Measurements from ENCODE around the gene RIC8A. TPM values are rescaled to one million over a fixed set of nuclear protein-coding genes. Genes with fewer than 3 reads are reported as not detected.

RIC8A gene
- polyA plus RNA-seq, 1 of the 3 experiments (the other 2 are of a cell fraction), result 115 TPM

DNA sequence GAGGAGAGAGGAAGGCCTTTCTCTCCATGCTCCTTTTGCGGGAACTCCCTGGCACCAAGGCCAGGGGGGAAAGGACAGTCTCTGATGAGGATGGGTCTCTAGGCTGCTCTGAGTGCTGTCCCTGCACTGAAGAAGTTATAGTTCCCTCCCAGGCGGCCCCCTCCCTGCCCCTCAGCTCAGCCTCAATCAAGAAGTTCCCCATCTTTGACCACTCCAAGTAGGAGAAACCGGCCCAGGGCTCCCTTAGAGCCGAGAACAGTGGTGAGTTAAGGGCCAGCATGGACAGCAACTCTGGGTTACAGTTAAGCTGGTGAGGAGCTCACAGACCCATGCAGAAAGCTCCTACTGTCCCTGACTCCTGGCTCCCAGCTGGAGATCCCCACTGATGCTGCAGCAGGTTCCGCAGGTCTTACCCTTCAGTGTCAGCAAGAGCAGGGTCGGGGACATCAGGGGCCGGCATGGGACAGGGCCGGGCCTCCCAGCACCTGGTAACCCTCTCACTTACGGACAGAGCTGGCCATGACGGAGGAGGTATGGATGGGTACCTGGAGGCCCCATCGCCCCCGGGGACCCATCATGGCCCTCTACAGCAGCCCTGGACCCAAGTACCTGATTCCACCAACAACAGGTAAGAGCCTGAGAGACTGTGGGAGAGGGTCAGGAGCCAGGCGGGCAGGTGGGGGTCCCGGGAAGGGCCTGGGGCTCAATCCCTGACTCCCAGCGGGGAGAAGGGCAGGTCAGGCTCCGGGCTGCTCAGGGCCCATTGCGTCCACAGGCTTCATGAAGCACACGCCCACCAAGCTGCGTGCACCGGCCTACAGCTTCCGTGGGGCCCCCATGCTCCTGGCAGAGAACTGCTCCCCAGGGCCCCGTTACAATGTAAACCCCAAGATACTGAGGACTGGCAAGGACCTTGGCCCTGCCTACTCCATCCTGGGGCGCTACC is 10.4 kb upstream of the RIC8A start:
- H3K79me2 ChIP-seq (ENCODE audit: insufficient read depth), result no peaks in the 10 kb centered on the region
- no peaks in the 10 kb centered on the region for H3F3A ChIP-seq (replicated peaks; ENCODE audit: insufficient read depth)
- peaks cover 2 to 8% of the 10 kb centered on the region in 2 experiments for H3K36me3 ChIP-seq (replicated peaks in 1 of 2; ENCODE audit: control insufficient read depth in 1 of 2, insufficient read depth in 2 of 2, low read length in 1 of 2)
- POLR2A ChIA-PET, result no interaction called here
- H3K9ac ChIP-seq, result no peak overlapping the region
- no peak overlapping the region for H3K4me3 ChIP-seq (ENCODE audit: low read depth in 2 of 2, low read length in 1 of 2)
- no peak for DNase-seq
- H3K27ac ChIP-seq (ENCODE audit: low read depth in 2 of 2, low read length in 1 of 2), result no peak overlapping the region
- 66% methylated on average over 8 of the region's 23 CpGs for WGBS (ENCODE audit: low lambda C conversion rate)
- no peaks in the 10 kb centered on the region for H3K27me3 ChIP-seq (ENCODE audit: insufficient read depth)
- TF ChIP-seq NFIC (IDR thresholded peaks at IDR 0.05; ENCODE audit: borderline replicate concordance), result no peak
- TF ChIP-seq, protein P1, sequence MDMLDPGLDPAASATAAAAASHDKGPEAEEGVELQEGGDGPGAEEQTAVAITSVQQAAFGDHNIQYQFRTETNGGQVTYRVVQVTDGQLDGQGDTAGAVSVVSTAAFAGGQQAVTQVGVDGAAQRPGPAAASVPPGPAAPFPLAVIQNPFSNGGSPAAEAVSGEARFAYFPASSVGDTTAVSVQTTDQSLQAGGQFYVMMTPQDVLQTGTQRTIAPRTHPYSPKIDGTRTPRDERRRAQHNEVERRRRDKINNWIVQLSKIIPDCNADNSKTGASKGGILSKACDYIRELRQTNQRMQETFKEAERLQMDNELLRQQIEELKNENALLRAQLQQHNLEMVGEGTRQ (IDR thresholded peaks at IDR 0.05; ENCODE audit: borderline replicate concordance, low read depth, low read length), result no peak
- no peak for TF ChIP-seq CHD2 (IDR thresholded peaks at IDR 0.05; ENCODE audit: low read length, partially characterized antibody)
- no peak for TF ChIP-seq TAF1 (IDR thresholded peaks at IDR 0.05; ENCODE audit: borderline replicate concordance, low read depth, low read length)
- TF ChIP-seq, protein P2, sequence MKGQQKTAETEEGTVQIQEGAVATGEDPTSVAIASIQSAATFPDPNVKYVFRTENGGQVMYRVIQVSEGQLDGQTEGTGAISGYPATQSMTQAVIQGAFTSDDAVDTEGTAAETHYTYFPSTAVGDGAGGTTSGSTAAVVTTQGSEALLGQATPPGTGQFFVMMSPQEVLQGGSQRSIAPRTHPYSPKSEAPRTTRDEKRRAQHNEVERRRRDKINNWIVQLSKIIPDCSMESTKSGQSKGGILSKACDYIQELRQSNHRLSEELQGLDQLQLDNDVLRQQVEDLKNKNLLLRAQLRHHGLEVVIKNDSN (IDR thresholded peaks at IDR 0.05; ENCODE audit: borderline replicate concordance, low read depth), result no peak
- TF ChIP-seq, protein P3, sequence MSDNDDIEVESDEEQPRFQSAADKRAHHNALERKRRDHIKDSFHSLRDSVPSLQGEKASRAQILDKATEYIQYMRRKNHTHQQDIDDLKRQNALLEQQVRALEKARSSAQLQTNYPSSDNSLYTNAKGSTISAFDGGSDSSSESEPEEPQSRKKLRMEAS (IDR thresholded peaks at IDR 0.05; ENCODE audit: low read depth), result no peak
- no peak for TF ChIP-seq RAD21 (IDR thresholded peaks at IDR 0.05; ENCODE audit: low read length)
- TF ChIP-seq POLR2AphosphoS5 (IDR thresholded peaks at IDR 0.05; ENCODE audit: low read depth, low read length), result no peak
- TF ChIP-seq JUND (IDR thresholded peaks at IDR 0.05), result no peak
- no peak for TF ChIP-seq MEF2A (IDR thresholded peaks at IDR 0.05; ENCODE audit: borderline replicate concordance, low read depth)
- no peak for TF ChIP-seq SIN3A (IDR thresholded peaks at IDR 0.05; ENCODE audit: borderline replicate concordance, low read depth, low read length)
- no peak for TF ChIP-seq EZH2phosphoT487 (IDR thresholded peaks at IDR 0.05; ENCODE audit: borderline replicate concordance, low read depth)
- TF ChIP-seq, protein P4, sequence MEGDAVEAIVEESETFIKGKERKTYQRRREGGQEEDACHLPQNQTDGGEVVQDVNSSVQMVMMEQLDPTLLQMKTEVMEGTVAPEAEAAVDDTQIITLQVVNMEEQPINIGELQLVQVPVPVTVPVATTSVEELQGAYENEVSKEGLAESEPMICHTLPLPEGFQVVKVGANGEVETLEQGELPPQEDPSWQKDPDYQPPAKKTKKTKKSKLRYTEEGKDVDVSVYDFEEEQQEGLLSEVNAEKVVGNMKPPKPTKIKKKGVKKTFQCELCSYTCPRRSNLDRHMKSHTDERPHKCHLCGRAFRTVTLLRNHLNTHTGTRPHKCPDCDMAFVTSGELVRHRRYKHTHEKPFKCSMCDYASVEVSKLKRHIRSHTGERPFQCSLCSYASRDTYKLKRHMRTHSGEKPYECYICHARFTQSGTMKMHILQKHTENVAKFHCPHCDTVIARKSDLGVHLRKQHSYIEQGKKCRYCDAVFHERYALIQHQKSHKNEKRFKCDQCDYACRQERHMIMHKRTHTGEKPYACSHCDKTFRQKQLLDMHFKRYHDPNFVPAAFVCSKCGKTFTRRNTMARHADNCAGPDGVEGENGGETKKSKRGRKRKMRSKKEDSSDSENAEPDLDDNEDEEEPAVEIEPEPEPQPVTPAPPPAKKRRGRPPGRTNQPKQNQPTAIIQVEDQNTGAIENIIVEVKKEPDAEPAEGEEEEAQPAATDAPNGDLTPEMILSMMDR (IDR thresholded peaks at IDR 0.05), result no peak
- TF ChIP-seq, protein P5, sequence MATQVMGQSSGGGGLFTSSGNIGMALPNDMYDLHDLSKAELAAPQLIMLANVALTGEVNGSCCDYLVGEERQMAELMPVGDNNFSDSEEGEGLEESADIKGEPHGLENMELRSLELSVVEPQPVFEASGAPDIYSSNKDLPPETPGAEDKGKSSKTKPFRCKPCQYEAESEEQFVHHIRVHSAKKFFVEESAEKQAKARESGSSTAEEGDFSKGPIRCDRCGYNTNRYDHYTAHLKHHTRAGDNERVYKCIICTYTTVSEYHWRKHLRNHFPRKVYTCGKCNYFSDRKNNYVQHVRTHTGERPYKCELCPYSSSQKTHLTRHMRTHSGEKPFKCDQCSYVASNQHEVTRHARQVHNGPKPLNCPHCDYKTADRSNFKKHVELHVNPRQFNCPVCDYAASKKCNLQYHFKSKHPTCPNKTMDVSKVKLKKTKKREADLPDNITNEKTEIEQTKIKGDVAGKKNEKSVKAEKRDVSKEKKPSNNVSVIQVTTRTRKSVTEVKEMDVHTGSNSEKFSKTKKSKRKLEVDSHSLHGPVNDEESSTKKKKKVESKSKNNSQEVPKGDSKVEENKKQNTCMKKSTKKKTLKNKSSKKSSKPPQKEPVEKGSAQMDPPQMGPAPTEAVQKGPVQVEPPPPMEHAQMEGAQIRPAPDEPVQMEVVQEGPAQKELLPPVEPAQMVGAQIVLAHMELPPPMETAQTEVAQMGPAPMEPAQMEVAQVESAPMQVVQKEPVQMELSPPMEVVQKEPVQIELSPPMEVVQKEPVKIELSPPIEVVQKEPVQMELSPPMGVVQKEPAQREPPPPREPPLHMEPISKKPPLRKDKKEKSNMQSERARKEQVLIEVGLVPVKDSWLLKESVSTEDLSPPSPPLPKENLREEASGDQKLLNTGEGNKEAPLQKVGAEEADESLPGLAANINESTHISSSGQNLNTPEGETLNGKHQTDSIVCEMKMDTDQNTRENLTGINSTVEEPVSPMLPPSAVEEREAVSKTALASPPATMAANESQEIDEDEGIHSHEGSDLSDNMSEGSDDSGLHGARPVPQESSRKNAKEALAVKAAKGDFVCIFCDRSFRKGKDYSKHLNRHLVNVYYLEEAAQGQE (IDR thresholded peaks at IDR 0.05; ENCODE audit: low read depth, low read length), result no peak
- TF ChIP-seq ELF1 (IDR thresholded peaks at IDR 0.05), result no peak
- no peak for TF ChIP-seq EP300 (IDR thresholded peaks at IDR 0.05; ENCODE audit: borderline replicate concordance in 1 of 2, low read depth in 1 of 2, low read length in 1 of 2)
- no peak for TF ChIP-seq RFX5 (IDR thresholded peaks at IDR 0.05; ENCODE audit: low read length)
- TF ChIP-seq RCOR1 (IDR thresholded peaks at IDR 0.05; ENCODE audit: low read length), result no peak
- TF ChIP-seq GABPA (IDR thresholded peaks at IDR 0.05; ENCODE audit: low read depth), result no peak
- CTCF ChIA-PET, result interaction anchor here (1.0 to 1.2 kb wide), 2 partner anchors 32 to 54 kb away, joined by 3 to 5 read pairs; no protein-coding TSS in a partner anchor
- no peak overlapping the region for H3K4me2 ChIP-seq
- H2AFZ ChIP-seq (ENCODE audit: low read depth), result no peak overlapping the region
- no peaks in the 10 kb centered on the region for H3K4me1 ChIP-seq (ENCODE audit: control insufficient read depth in 1 of 2, insufficient read depth in 2 of 2, low read depth in 1 of 2, low read length in 1 of 2)
- no peaks in the 10 kb centered on the region for H4K20me1 ChIP-seq (ENCODE audit: insufficient read depth)
- no peaks in the 10 kb centered on the region for H3K9me2 ChIP-seq
- no peaks in the 10 kb centered on the region for H3K9me3 ChIP-seq
